B cell (primary cell): Measurements from ENCODE around the gene NELL1. TPM values are rescaled to one million over a fixed set of nuclear protein-coding genes. Genes with fewer than 3 reads are reported as not detected.

Experiments
- ATAC-seq: fragments of 200-7000 bp; cut with Tn5 transposase; one replicate; pipeline ENCODE4 v1.10.0; 2021; ENCODE audit warnings: low read depth, mild to moderate bottlenecking, moderate number of reproducible peaks, moderate library complexity
- CTCF ChIA-PET: fragments of 350-600 bp; sonication (Branson Sonifier 250); formaldehyde crosslinking; loops from one replicate; lab custom pipeline; 2021; ENCODE audit warnings: antibody characterized with exemption, inconsistent platforms; lab: Charles Lee
- POLR2A ChIA-PET: fragments of 350-600 bp; sonication (Branson Sonifier 250); formaldehyde crosslinking; loops from one replicate; lab custom pipeline; 2021; ENCODE audit warnings: antibody characterized with exemption; lab: Charles Lee
- DNase-seq: peaks from one replicate; pipeline ENCODE4 v3.0.0; 2013
- H2AFZ ChIP-seq: 2 replicates; pipeline ENCODE4 v1.6.1; 2012; ENCODE audit warnings: mild to moderate bottlenecking, low read depth, low read length; ENCODE audit not compliant: insufficient read depth, poor library complexity, severe bottlenecking
- H3K27ac ChIP-seq, 2 donors: 1 replicate in 1 of 2; 2 replicates in 1 of 2; pipeline ENCODE4 v1.5.1; 2012 to 2013; ENCODE audit warnings: low read length in 2 of 2, mild to moderate bottlenecking in 2 of 2, moderate library complexity in 1 of 2
- H3K27me3 ChIP-seq, 4 experiments: fragments of 200-600 bp in 1 of 4; sonication (generic) in 1 of 4; replicated peaks in 1 of 4; 1 replicate in 2 of 4; 2 replicates in 2 of 4; pipeline versions ENCODE4 v1.6.1 to v1.7.0; 2013 to 2016; ENCODE audit warnings: low read length in 3 of 4, mild to moderate bottlenecking in 2 of 4, mixed read lengths in 1 of 4, moderate library complexity in 1 of 4; ENCODE audit not compliant: insufficient read depth in 4 of 4, control insufficient read depth in 3 of 4; ENCODE audit errors: control extremely low read depth in 1 of 4
- H3K36me3 ChIP-seq, 2 experiments: replicated peaks in 1 of 2; 1 replicate in 1 of 2; 2 replicates in 1 of 2; pipeline versions ENCODE4 v1.6.1 to v1.7.1; 2013; ENCODE audit warnings: low read length in 1 of 2; ENCODE audit not compliant: insufficient read depth in 2 of 2, control insufficient read depth in 1 of 2; ENCODE audit errors: control extremely low read depth in 1 of 2, extremely low read depth in 1 of 2
- H3K4me1 ChIP-seq, 2 donors: fragments of 200-600 bp in 1 of 2; sonication (generic) in 1 of 2; 1 replicate in 1 of 2; 2 replicates in 1 of 2; pipeline versions ENCODE4 v1.5.1 to v1.6.1; 2013 to 2017; ENCODE audit warnings: low read length in 2 of 2; ENCODE audit not compliant: control insufficient read depth in 2 of 2, insufficient read depth in 2 of 2
- H3K4me2 ChIP-seq: replicated peaks from 2 replicates; pipeline ENCODE3; 2012; ENCODE audit warnings: mild to moderate bottlenecking, low read depth, low read length; ENCODE audit not compliant: poor library complexity, severe bottlenecking
- H3K4me3 ChIP-seq, 5 experiments: fragments of 200-600 bp in 1 of 5; sonication (generic) in 1 of 5; 1 replicate in 3 of 5; 2 replicates in 2 of 5; pipeline versions ENCODE4 v1.5.1 to v1.7.0; 2011 to 2016; ENCODE audit warnings: low read length in 4 of 5, mild to moderate bottlenecking in 4 of 5, low read depth in 2 of 5, control low read depth in 1 of 5, moderate library complexity in 1 of 5; ENCODE audit not compliant: insufficient read depth in 1 of 5; ENCODE audit errors: control extremely low read depth in 1 of 5, extremely low read depth in 1 of 5
- H3K79me2 ChIP-seq: fragments of 200-600 bp; sonication (generic); one replicate; pipeline ENCODE4 v1.6.0; 2016; ENCODE audit warnings: low read length; ENCODE audit not compliant: control insufficient read depth, insufficient read depth
- H3K9ac ChIP-seq: fragments of 200-600 bp; sonication (generic); 2 replicates; pipeline ENCODE4 v1.6.1; 2017; ENCODE audit warnings: mild to moderate bottlenecking, low read length, moderate library complexity
- H3K9me3 ChIP-seq, 3 donors: one replicate each; pipeline versions ENCODE4 v1.6.1 to v1.7.1; 2013; ENCODE audit warnings: low read length in 2 of 3; ENCODE audit not compliant: control insufficient read depth in 2 of 3, insufficient read depth in 1 of 3; ENCODE audit errors: control extremely low read depth in 1 of 3
- H4K20me1 ChIP-seq: 2 replicates; pipeline ENCODE4 v1.6.0; 2012; ENCODE audit warnings: mild to moderate bottlenecking, low read length; ENCODE audit not compliant: insufficient read depth, control insufficient read depth, poor library complexity, severe bottlenecking
- H3K27ac Mint-ChIP-seq: one replicate; pipeline ENCODE4 v1.8.0; 2021; ENCODE audit warnings: mixed read lengths
- H3K27me3 Mint-ChIP-seq: one replicate; pipeline ENCODE4 v1.8.0; 2021; ENCODE audit warnings: mixed read lengths
- H3K4me1 Mint-ChIP-seq: one replicate; pipeline ENCODE4 v1.8.0; 2021; ENCODE audit warnings: mixed read lengths
- H3K4me3 Mint-ChIP-seq: one replicate; pipeline ENCODE4 v1.8.0; 2021; ENCODE audit warnings: mixed read lengths
- H3K9me3 Mint-ChIP-seq: one replicate; pipeline ENCODE4 v1.8.0; 2022; ENCODE audit warnings: mixed read lengths; ENCODE audit not compliant: insufficient read depth
- EZH2 ChIP-seq: IDR thresholded peaks from 2 replicates; pipeline ENCODE4 v1.6.1; 2012; ENCODE audit warnings: borderline replicate concordance, low read depth, mild to moderate bottlenecking, moderate library complexity, low read length; ENCODE audit not compliant: insufficient read depth, poor library complexity, severe bottlenecking
- WGBS: methylation state at CpG from one replicate; pipeline ENCODE4 v1.1.5; 2013; ENCODE audit warnings: missing lambda C conversion rate; ENCODE audit not compliant: insufficient coverage; 5-methylcytosine and 5-hydroxymethylcytosine counted together
- intact Hi-C: fragments of 100-400 bp; cut with micrococcal nuclease; formaldehyde crosslinking; loops from one replicate; pipeline ENCODE4 v1.10.0; 2022
- polyA plus RNA-seq: library from polyadenylated mRNA; depleted of rRNA; stranded (reverse); fragments of >200 nt; gene quantifications from 2 replicates; pipeline ENCODE4 v1.2.3, GENCODE V29; 2012
- total RNA-seq, 2 donors: library from RNA; stranded (reverse); fragments of 120-200 nt in 1 of 2; gene quantifications; 1 replicate in 1 of 2; 2 replicates in 1 of 2; pipeline versions ENCODE4 v1.2.3 to v1.2.4, GENCODE V29; 2013 to 2022
- TF ChIP-seq, protein P1 (sequence below): fragments of 200-600 bp; IDR thresholded peaks from one replicate; pipeline ENCODE4 v1.8.0; 2022; ENCODE audit warnings: antibody characterized with exemption, mild to moderate bottlenecking

Gene NELL1
- total and polyA plus RNA-seq, 2 donors (not counting 1 experiment from before 2014, with no cell fraction given), result not detected

DNA sequence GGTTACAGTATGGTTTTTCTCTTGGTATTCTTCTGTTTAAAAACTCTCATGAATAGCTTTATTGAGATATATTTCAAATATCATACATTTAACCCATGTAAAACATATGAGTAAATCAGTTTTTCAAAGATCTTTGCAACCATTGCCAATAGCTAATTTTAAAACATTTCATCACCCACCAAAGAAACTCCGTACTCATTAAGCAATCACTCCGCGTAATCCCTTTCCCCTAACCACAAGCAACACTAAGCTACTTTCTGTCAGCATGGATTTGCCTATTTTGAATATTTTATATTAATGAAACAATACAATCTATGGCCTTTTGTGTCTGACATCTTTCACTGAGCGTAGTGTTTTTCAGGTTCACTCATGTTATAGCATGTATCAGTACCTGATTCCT is 825.6 kb downstream of the NELL1 start:
- Histone ChIP-seq H3K9me3 (no peaks in the 10 kb centered on the region), H3K36me3 (no peaks in the 10 kb centered on the region), H3K9ac (no peak overlapping the region), H3K27ac (no peak overlapping the region), H3K27me3 (no peaks in the 10 kb centered on the region), H3K4me2 (no peak overlapping the region), H3K79me2 (no peaks in the 10 kb centered on the region), H3K4me3 (no peak overlapping the region), H3K4me1 (no peaks in the 10 kb centered on the region), H2AFZ (no peak overlapping the region), H4K20me1 (no peaks in the 10 kb centered on the region)
- Mint-ChIP-seq H3K27ac (no peak overlapping the region), H3K4me1 (no peaks in the 10 kb centered on the region), H3K4me3 (no peak overlapping the region), H3K9me3 (peaks cover 2% of the 10 kb centered on the region), H3K27me3 (no peaks in the 10 kb centered on the region)
- intact Hi-C loops, result no loop called here
- CTCF ChIA-PET, result no interaction called here
- no peak for ATAC-seq
- no peak for TF ChIP-seq EZH2
- TF ChIP-seq, protein P1, sequence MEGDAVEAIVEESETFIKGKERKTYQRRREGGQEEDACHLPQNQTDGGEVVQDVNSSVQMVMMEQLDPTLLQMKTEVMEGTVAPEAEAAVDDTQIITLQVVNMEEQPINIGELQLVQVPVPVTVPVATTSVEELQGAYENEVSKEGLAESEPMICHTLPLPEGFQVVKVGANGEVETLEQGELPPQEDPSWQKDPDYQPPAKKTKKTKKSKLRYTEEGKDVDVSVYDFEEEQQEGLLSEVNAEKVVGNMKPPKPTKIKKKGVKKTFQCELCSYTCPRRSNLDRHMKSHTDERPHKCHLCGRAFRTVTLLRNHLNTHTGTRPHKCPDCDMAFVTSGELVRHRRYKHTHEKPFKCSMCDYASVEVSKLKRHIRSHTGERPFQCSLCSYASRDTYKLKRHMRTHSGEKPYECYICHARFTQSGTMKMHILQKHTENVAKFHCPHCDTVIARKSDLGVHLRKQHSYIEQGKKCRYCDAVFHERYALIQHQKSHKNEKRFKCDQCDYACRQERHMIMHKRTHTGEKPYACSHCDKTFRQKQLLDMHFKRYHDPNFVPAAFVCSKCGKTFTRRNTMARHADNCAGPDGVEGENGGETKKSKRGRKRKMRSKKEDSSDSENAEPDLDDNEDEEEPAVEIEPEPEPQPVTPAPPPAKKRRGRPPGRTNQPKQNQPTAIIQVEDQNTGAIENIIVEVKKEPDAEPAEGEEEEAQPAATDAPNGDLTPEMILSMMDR, result no peak
- WGBS, result no CpG with 5 or more reads among the region's 4 CpGs
- DNase-seq, result no peak
- POLR2A ChIA-PET, result no interaction called here

DNA sequence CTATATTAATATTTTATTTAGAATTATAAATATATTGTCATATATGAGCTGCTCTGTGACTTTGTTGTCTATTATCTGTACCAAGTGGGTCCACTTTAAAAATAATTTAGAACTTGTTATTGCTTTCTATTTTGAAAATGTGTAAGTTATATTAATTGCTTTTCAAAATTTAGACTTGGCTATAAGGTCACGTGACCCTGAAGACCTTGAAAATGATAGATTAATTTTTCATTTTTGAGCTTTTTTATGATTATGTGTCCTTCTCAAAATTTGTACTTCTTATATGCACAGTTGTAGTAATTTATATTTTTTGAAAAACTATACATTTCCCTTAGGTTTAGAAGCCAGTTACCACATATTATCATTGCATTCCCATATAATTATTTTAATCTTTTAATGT is 826.5 kb downstream of the NELL1 start:
- Histone ChIP-seq H4K20me1 (no peaks in the 10 kb centered on the region), H3K27ac (no peak overlapping the region), H3K4me2 (no peak overlapping the region), H2AFZ (no peak overlapping the region), H3K27me3 (no peaks in the 10 kb centered on the region), H3K9ac (no peak overlapping the region), H3K9me3 (no peaks in the 10 kb centered on the region), H3K79me2 (no peaks in the 10 kb centered on the region), H3K4me1 (no peaks in the 10 kb centered on the region), H3K4me3 (no peak overlapping the region), H3K36me3 (no peaks in the 10 kb centered on the region)
- ChIA-PET CTCF (no interaction called here), POLR2A (no interaction called here)
- H3K27ac Mint-ChIP-seq, result no peak overlapping the region
- no CpG with 5 or more reads among the region's 1 CpG for WGBS
- intact Hi-C loops, result no loop called here
- no peak for ATAC-seq
- no peak for DNase-seq
- H3K4me1 Mint-ChIP-seq, result no peaks in the 10 kb centered on the region
- TF ChIP-seq, protein P1, result no peak
- peaks cover 2% of the 10 kb centered on the region for H3K9me3 Mint-ChIP-seq
- no peak overlapping the region for H3K4me3 Mint-ChIP-seq
- no peaks in the 10 kb centered on the region for H3K27me3 Mint-ChIP-seq
